H9 (cell line): ENCODE measurements around the gene BACE2. TPM values are rescaled to one million over a fixed set of nuclear protein-coding genes. Genes with fewer than 3 reads are reported as not detected.

ENCODE experiments used
- DNase-seq: peaks from one replicate; pipeline ENCODE4 v3.0.0-alpha.2; 2017
- H2AFZ ChIP-seq: one replicate; pipeline ENCODE4 v1.6.1; 2013; ENCODE audit warnings: mild to moderate bottlenecking, low read length, control low read depth, moderate library complexity
- H2AK5ac ChIP-seq: 2 replicates; pipeline ENCODE4 v1.6.1; 2013; ENCODE audit warnings: low read length, control low read depth, mixed read lengths; ENCODE audit not compliant: insufficient read length
- H2BK120ac ChIP-seq: one replicate; pipeline ENCODE4 v1.6.1; 2013; ENCODE audit warnings: low read depth, mild to moderate bottlenecking, low read length, control low read depth, inconsistent platforms; ENCODE audit not compliant: poor library complexity, severe bottlenecking
- H2BK12ac ChIP-seq: 2 replicates; pipeline ENCODE4 v1.6.1; 2013; ENCODE audit warnings: low read length, control low read depth, mixed read lengths, low read depth; ENCODE audit not compliant: insufficient read length
- H2BK15ac ChIP-seq: 2 replicates; pipeline ENCODE4 v1.6.1; 2013; ENCODE audit warnings: low read depth, low read length, control low read depth
- H2BK20ac ChIP-seq: one replicate; pipeline ENCODE4 v1.6.1; 2013; ENCODE audit warnings: low read depth, mild to moderate bottlenecking, low read length, control low read depth, inconsistent platforms; ENCODE audit not compliant: poor library complexity, severe bottlenecking
- H2BK5ac ChIP-seq: 2 replicates; pipeline ENCODE4 v1.6.1; 2013; ENCODE audit warnings: low read length, control low read depth, mixed read lengths; ENCODE audit not compliant: insufficient read length
- H3K14ac ChIP-seq: 2 replicates; pipeline ENCODE4 v1.6.1; 2013; ENCODE audit warnings: low read length, control low read depth; ENCODE audit not compliant: insufficient read depth
- H3K18ac ChIP-seq: 2 replicates; pipeline ENCODE4 v1.6.1; 2013; ENCODE audit warnings: low read depth, mild to moderate bottlenecking, mixed read lengths, low read length, control low read depth; ENCODE audit not compliant: insufficient read length
- H3K23ac ChIP-seq: 2 replicates; pipeline ENCODE4 v1.6.1; 2013; ENCODE audit warnings: low read length, control low read depth, mixed read lengths, low read depth; ENCODE audit not compliant: insufficient read length
- H3K23me2 ChIP-seq: 2 replicates; pipeline ENCODE4 v1.6.1; 2013; ENCODE audit warnings: low read depth, mild to moderate bottlenecking, mixed read lengths, low read length, control low read depth; ENCODE audit not compliant: insufficient read length, poor library complexity, severe bottlenecking
- H3K27ac ChIP-seq: 2 replicates; pipeline ENCODE4 v1.5.1; 2013; ENCODE audit warnings: low read length, control low read depth, mixed read lengths, low read depth; ENCODE audit not compliant: insufficient read length
- H3K27me3 ChIP-seq: 2 replicates; pipeline ENCODE4 v1.6.1; 2013; ENCODE audit warnings: low read length, control low read depth, inconsistent platforms; ENCODE audit not compliant: insufficient read depth
- H3K4ac ChIP-seq: 2 replicates; pipeline ENCODE4 v1.6.1; 2013; ENCODE audit warnings: low read depth, mild to moderate bottlenecking, control low read depth, inconsistent platforms, low read length, moderate library complexity
- H3K4me1 ChIP-seq: 2 replicates; pipeline ENCODE4 v1.6.1; 2013; ENCODE audit warnings: low read length, control low read depth, inconsistent platforms; ENCODE audit not compliant: insufficient read depth
- H3K4me2 ChIP-seq: 2 replicates; pipeline ENCODE4 v1.6.1; 2013; ENCODE audit warnings: low read length, control low read depth, mixed read lengths; ENCODE audit not compliant: insufficient read length, insufficient read depth
- H3K56ac ChIP-seq: 2 replicates; pipeline ENCODE4 v1.6.1; 2013; ENCODE audit warnings: low read depth, mild to moderate bottlenecking, mixed read lengths, low read length, control low read depth; ENCODE audit not compliant: insufficient read length
- H3K79me1 ChIP-seq: 2 replicates; pipeline ENCODE4 v1.6.1; 2013; ENCODE audit warnings: low read depth, mild to moderate bottlenecking, moderate library complexity, low read length, control low read depth, inconsistent platforms; ENCODE audit not compliant: insufficient read depth, poor library complexity, severe bottlenecking
- H3K79me2 ChIP-seq: 2 replicates; pipeline ENCODE4 v1.6.1; 2013; ENCODE audit warnings: low read length, control low read depth, inconsistent platforms; ENCODE audit not compliant: insufficient read depth
- H3K9ac ChIP-seq: 2 replicates; pipeline ENCODE4 v1.6.1; 2013; ENCODE audit warnings: low read length, control low read depth, mixed read lengths; ENCODE audit not compliant: insufficient read length; ENCODE audit errors: extremely low read depth
- H3K9me3 ChIP-seq: one replicate; pipeline ENCODE4 v1.6.1; 2013; ENCODE audit warnings: low read depth, low read length, inconsistent platforms; ENCODE audit not compliant: control insufficient read depth
- H3T11ph ChIP-seq: one replicate; pipeline ENCODE4 v1.6.1; 2013; ENCODE audit warnings: mild to moderate bottlenecking, low read length, control low read depth, inconsistent platforms
- H4K20me1 ChIP-seq: one replicate; pipeline ENCODE4 v1.6.1; 2013; ENCODE audit not compliant: control insufficient read depth, insufficient read length, insufficient read depth
- H4K5ac ChIP-seq: 2 replicates; pipeline ENCODE4 v1.6.1; 2013; ENCODE audit warnings: low read depth, mild to moderate bottlenecking, mixed read lengths, low read length, control low read depth; ENCODE audit not compliant: insufficient read length
- H4K8ac ChIP-seq: replicated peaks from 2 replicates; pipeline ENCODE4 v1.6.1; 2013; ENCODE audit warnings: low read length, control low read depth, mixed read lengths, low read depth; ENCODE audit not compliant: insufficient read length
- H4K91ac ChIP-seq: 2 replicates; pipeline ENCODE4 v1.6.1; 2013; ENCODE audit warnings: low read depth, mild to moderate bottlenecking, moderate library complexity, mixed read lengths, low read length, control low read depth; ENCODE audit not compliant: insufficient read length
- H3K27ac Mint-ChIP-seq, 3 experiments: 2 replicates in 2 of 3; 3 replicates in 1 of 3; pipeline ENCODE4 v1.8.0; 2020 to 2021; ENCODE audit warnings: mixed read lengths in 3 of 3, mild to moderate bottlenecking in 1 of 3, moderate library complexity in 1 of 3
- H3K27me3 Mint-ChIP-seq: 2 replicates; pipeline ENCODE4 v1.8.0; 2021; ENCODE audit warnings: low read depth, mild to moderate bottlenecking, moderate library complexity, mixed read lengths
- H3K36me3 Mint-ChIP-seq, 3 experiments: 2 replicates in 2 of 3; 3 replicates in 1 of 3; pipeline ENCODE4 v1.8.0; 2020 to 2021; ENCODE audit warnings: low read depth in 3 of 3, mixed read lengths in 3 of 3; ENCODE audit not compliant: insufficient read depth in 1 of 3
- H3K4me1 Mint-ChIP-seq, 2 experiments: 2 replicates each; pipeline ENCODE4 v1.8.0; 2020; ENCODE audit warnings: mixed read lengths in 2 of 2
- H3K4me3 Mint-ChIP-seq, 2 experiments: 2 replicates in 1 of 2; 3 replicates in 1 of 2; pipeline ENCODE4 v1.8.0; 2020 to 2021; ENCODE audit warnings: mild to moderate bottlenecking in 2 of 2, mixed read lengths in 2 of 2, moderate library complexity in 1 of 2
- H3K9me3 Mint-ChIP-seq, 2 experiments: 2 replicates in 1 of 2; 3 replicates in 1 of 2; pipeline ENCODE4 v1.8.0; 2020; ENCODE audit warnings: mild to moderate bottlenecking in 2 of 2, mixed read lengths in 2 of 2, moderate library complexity in 1 of 2
- WGBS: extraction: QIAGEN DNeasy Blood & Tissue Kit; methylation state at CpG from one replicate; pipeline ENCODE4 v1.1.7; 2013; ENCODE audit warnings: missing lambda C conversion rate, low lambda C conversion rate, mixed read lengths; ENCODE audit not compliant: insufficient read length; ENCODE audit errors: extremely low coverage; 5-methylcytosine and 5-hydroxymethylcytosine counted together
- total RNA-seq: library from RNA; stranded (reverse); gene quantifications from 2 replicates; pipeline ENCODE4 v1.2.1, GENCODE V29; 2021
- TF ChIP-seq, protein P1 (sequence below): fragments of 200-600 bp; sonication (generic); conservative IDR thresholded peaks from 3 replicates; pipeline ENCODE4 v1.8.0; 2021; ENCODE audit warnings: antibody characterized with exemption, mild to moderate bottlenecking

Gene BACE2
- total RNA-seq, 1 experiment from 2014 or later = 8.0 TPM

DNA sequence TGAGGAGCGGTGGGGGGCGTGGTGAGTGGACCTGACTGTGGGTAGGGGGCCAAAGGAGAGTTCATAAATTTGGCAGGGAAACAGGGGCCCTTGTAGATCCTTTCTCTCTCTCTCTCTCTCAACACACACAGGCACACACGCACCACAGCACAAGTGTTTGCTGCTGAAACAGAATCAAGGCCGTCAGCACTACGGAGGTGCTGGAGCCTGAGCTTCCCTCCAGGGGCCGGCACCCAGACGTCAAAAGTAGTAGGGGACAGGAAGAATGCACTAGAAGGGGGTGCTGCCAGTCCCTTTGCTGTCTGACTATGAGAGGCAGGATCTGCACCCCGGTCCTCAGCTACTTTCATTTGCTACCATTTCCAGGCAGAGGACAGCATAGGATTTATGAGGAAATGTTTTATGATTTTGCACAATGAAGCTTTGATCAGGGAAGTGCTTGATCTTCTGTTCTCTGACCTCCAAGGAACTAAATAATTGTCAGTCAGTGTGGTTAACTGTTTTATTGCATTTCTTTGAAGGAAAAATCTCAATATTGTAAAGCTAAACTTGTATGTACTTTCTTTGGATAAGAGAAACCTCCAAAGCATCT, 74.4 kb downstream of the BACE2 start:
- no peak overlapping the region for H2BK5ac ChIP-seq
- no peak overlapping the region for H4K8ac ChIP-seq
- peaks cover 14 to 23% of the 10 kb centered on the region in 2 experiments for H3K4me1 Mint-ChIP-seq
- H4K5ac ChIP-seq = no peak overlapping the region
- H3K4me1 ChIP-seq = no peaks in the 10 kb centered on the region
- no peak overlapping the region for H3K14ac ChIP-seq
- H3K79me2 ChIP-seq = no peaks in the 10 kb centered on the region
- no peak overlapping the region for H3K4me2 ChIP-seq
- H3K4me3 Mint-ChIP-seq = no peak overlapping the region
- H3K9ac ChIP-seq = no peak overlapping the region
- no peak overlapping the region for H2BK120ac ChIP-seq
- H4K20me1 ChIP-seq = no peaks in the 10 kb centered on the region
- H3K27me3 Mint-ChIP-seq = peaks cover 1% of the 10 kb centered on the region; the same call in 1 of the 2 replicates
- H3K9me3 ChIP-seq = no peaks in the 10 kb centered on the region
- DNase-seq = no peak
- peak overlapping the region in 2 of 3 experiments; percentile 44 to 61; a peak in 2 of 7 replicates for H3K27ac Mint-ChIP-seq
- H2AFZ ChIP-seq = no peak overlapping the region
- H2BK12ac ChIP-seq = no peak overlapping the region
- H2AK5ac ChIP-seq = no peak overlapping the region
- no peak overlapping the region for H2BK15ac ChIP-seq
- H3K79me1 ChIP-seq = no peaks in the 10 kb centered on the region
- H3K27me3 ChIP-seq = no peaks in the 10 kb centered on the region
- no peak overlapping the region for H3K27ac ChIP-seq
- H3K4ac ChIP-seq = no peak overlapping the region
- no CpG with 5 or more reads among the region's 8 CpGs for WGBS
- TF ChIP-seq, protein P1, sequence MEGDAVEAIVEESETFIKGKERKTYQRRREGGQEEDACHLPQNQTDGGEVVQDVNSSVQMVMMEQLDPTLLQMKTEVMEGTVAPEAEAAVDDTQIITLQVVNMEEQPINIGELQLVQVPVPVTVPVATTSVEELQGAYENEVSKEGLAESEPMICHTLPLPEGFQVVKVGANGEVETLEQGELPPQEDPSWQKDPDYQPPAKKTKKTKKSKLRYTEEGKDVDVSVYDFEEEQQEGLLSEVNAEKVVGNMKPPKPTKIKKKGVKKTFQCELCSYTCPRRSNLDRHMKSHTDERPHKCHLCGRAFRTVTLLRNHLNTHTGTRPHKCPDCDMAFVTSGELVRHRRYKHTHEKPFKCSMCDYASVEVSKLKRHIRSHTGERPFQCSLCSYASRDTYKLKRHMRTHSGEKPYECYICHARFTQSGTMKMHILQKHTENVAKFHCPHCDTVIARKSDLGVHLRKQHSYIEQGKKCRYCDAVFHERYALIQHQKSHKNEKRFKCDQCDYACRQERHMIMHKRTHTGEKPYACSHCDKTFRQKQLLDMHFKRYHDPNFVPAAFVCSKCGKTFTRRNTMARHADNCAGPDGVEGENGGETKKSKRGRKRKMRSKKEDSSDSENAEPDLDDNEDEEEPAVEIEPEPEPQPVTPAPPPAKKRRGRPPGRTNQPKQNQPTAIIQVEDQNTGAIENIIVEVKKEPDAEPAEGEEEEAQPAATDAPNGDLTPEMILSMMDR = no peak
- H3K18ac ChIP-seq = no peak overlapping the region
- no peaks in the 10 kb centered on the region for H3K23me2 ChIP-seq
- H2BK20ac ChIP-seq = no peak overlapping the region
- no peaks in the 10 kb centered on the region for H3K9me3 Mint-ChIP-seq
- peaks cover 0 to 7% (median 4%) of the 10 kb centered on the region in 3 experiments; a peak in 6 of 7 replicates for H3K36me3 Mint-ChIP-seq
- H4K91ac ChIP-seq = no peak overlapping the region
- H3T11ph ChIP-seq = no peak overlapping the region
- H3K23ac ChIP-seq = no peak overlapping the region
- no peak overlapping the region for H3K56ac ChIP-seq
